ENCODE data around the gene CDON. TPM values are rescaled to one million over a fixed set of nuclear protein-coding genes. Genes with fewer than 3 reads are reported as not detected.

Gene CDON
- total and polyA plus RNA-seq, 12 donors: 1.4 to 17.1 (median 8.9) TPM

GRCh38 chr11:125952559-125952958 is 110.1 kb downstream of the CDON start:
- Histone ChIP-seq H3K36me3 (no peaks in the 10 kb centered on the region), H3K27ac (no peak overlapping the region), H3K4me1 (peaks cover 9 to 31% (median 22%) of the 10 kb centered on the region in 9 donors), H3K27me3 (peaks cover 0 to 6% (median 0%) of the 10 kb centered on the region in 7 donors), H3K9me3 (no peaks in the 10 kb centered on the region), H3K4me3 (no peak overlapping the region)
- no peak for DNase-seq
- 64 to 71% methylated on average over 2 of the region's 2 CpGs for WGBS, 2 donors
- ATAC-seq: no peak
- TF ChIP-seq, protein P1, sequence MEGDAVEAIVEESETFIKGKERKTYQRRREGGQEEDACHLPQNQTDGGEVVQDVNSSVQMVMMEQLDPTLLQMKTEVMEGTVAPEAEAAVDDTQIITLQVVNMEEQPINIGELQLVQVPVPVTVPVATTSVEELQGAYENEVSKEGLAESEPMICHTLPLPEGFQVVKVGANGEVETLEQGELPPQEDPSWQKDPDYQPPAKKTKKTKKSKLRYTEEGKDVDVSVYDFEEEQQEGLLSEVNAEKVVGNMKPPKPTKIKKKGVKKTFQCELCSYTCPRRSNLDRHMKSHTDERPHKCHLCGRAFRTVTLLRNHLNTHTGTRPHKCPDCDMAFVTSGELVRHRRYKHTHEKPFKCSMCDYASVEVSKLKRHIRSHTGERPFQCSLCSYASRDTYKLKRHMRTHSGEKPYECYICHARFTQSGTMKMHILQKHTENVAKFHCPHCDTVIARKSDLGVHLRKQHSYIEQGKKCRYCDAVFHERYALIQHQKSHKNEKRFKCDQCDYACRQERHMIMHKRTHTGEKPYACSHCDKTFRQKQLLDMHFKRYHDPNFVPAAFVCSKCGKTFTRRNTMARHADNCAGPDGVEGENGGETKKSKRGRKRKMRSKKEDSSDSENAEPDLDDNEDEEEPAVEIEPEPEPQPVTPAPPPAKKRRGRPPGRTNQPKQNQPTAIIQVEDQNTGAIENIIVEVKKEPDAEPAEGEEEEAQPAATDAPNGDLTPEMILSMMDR (IDR thresholded peaks at IDR 0.05): no peak
- intact Hi-C loops (cut with DNase I): loop anchor here in 1 of 10 donors (10.0 kb wide), 1 partner anchor 72 kb away; no protein-coding TSS in a partner anchor

GRCh38 chr11:125951731-125952130 is 110.9 kb downstream of the CDON start:
- WGBS, 2 donors: 54 to 60% methylated on average over 11 of the region's 11 CpGs
- Histone ChIP-seq H3K4me1 (peaks cover 9 to 31% (median 22%) of the 10 kb centered on the region in 9 donors), H3K36me3 (no peaks in the 10 kb centered on the region), H3K4me3 (no peak overlapping the region), H3K27ac (peak overlapping the region in 8 of 10 donors; percentile 23 to 73 (median 55)), H3K9me3 (no peaks in the 10 kb centered on the region), H3K27me3 (peaks cover 0 to 6% (median 0%) of the 10 kb centered on the region in 7 donors)
- DNase-seq (peak in 1 of 2 donors; percentile 20), ATAC-seq (peak in 7 of 8 donors; percentile 3 to 14 (median 6))
- intact Hi-C loops (cut with DNase I): loop anchor here in 1 of 10 donors (10.0 kb wide), 1 partner anchor 73 kb away; no protein-coding TSS in a partner anchor
- TF ChIP-seq, protein P1 (IDR thresholded peaks at IDR 0.05): no peak

DNA sequence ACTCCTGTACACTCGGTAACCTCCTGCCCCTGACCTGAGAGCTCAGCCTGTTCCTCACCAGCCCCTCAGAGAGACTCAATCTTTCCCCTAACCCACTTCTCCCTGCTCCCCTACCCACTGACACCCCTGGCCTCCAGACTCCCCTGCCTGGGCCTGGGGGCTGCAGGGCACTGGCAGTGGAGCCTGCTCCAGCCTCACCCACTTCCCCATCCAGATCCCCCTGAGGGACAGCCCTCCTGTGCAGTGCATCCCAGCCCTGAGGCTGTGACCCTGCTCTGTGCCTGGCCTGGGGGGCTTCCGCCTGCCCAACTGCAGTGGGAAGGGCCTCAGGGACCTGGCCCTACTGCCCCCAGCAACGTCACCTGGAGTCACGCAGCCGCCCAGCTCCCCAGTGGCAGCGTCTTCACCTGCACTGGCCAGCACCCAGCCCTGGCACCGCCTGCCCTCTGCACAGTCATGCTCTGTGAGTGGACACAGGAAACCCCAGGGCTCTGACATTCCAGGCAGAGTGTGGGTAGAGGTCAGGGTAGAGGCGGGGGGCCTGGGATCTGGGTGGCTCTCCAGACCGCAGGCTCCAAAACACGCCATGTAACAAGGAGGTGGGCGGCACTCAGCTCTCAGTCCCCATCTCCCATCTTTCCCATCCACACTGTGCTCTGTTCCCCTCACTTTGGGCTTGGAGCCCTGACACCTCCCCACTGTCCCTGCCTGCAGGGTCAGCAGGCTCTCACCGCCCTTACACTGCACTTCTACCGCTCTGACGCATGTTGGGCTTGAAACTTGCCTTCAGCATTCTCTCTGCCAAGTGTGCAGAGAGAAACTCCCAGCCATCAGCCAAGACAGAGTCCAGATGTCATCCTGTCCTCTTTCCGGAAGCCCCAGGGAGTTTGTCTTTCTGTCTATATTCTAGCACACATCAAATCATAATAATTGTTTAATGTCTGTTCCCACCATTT is 111.7 kb downstream of the CDON start:
- H3K27ac ChIP-seq: peak overlapping the region in 8 of 10 donors; percentile 30 to 79 (median 62)
- intact Hi-C loops (cut with DNase I): loop anchor here in 1 of 10 donors (10.0 kb wide), 1 partner anchor 74 kb away; no protein-coding TSS in a partner anchor

GRCh38 chr11:125950178-125950490 is 112.5 kb downstream of the CDON start:
- H3K4me3 ChIP-seq: no peak overlapping the region
- H3K9me3 ChIP-seq: no peaks in the 10 kb centered on the region
- no peaks in the 10 kb centered on the region for H3K36me3 ChIP-seq
- WGBS, 2 donors: 95 to 98% methylated on average over 11 of the region's 11 CpGs
- intact Hi-C loops (cut with DNase I): loop anchor here in 1 of 10 donors (10.0 kb wide), 1 partner anchor 75 kb away; no protein-coding TSS in a partner anchor
- ATAC-seq: no peak
- peaks cover 9 to 31% (median 22%) of the 10 kb centered on the region in 9 donors for H3K4me1 ChIP-seq
- TF ChIP-seq, protein P1 (IDR thresholded peaks at IDR 0.05): no peak
- DNase-seq: no peak
- H3K27me3 ChIP-seq: peaks cover 0 to 6% (median 0%) of the 10 kb centered on the region in 7 donors
- H3K27ac ChIP-seq: peak overlapping the region in 1 of 10 donors; percentile 71

More for the DNA sequence above, 111.7 kb downstream of the CDON start:
- DNase-seq (peak; percentile 73 to 82), ATAC-seq (peak; percentile 86 to 92 (median 88))
- Histone ChIP-seq H3K36me3 (no peaks in the 10 kb centered on the region), H3K4me1 (peaks cover 9 to 31% (median 22%) of the 10 kb centered on the region in 9 donors), H3K4me3 (no peak overlapping the region), H3K9me3 (no peaks in the 10 kb centered on the region), H3K27me3 (peaks cover 0 to 6% (median 0%) of the 10 kb centered on the region in 7 donors)
- TF ChIP-seq, protein P1 (IDR thresholded peaks at IDR 0.05): no peak
- WGBS, 2 donors: 59 to 60% methylated on average over 15 of the region's 15 CpGs

Measured in heart right ventricle (tissue), 16 donors.